ENCODE data around the gene ZBTB18. TPM values are rescaled to one million over a fixed set of nuclear protein-coding genes. Genes with fewer than 3 reads are reported as not detected.
"Not testable (repeated sequence)": the region's sequence is repeated elsewhere in the genome, so short reads cannot be mapped to it uniquely, and the experiment has no call there.

Gene ZBTB18
- polyA plus RNA-seq, 1 of the 3 experiments (the other 2 are of a cell fraction): 19.3 TPM

GRCh38 chr1:244044423-244044822 is 6.7 kb upstream of the ZBTB18 start:
- H3K9me2 ChIP-seq: no peaks in the 10 kb centered on the region
- H3K4me2 ChIP-seq: no peak overlapping the region
- no peak overlapping the region for H2AFZ ChIP-seq (ENCODE audit: low read depth)
- DNase-seq: no peak
- WGBS (ENCODE audit: low lambda C conversion rate): 0% methylated on average over 1 of the region's 1 CpG
- H3K9ac ChIP-seq: no peak overlapping the region
- no peaks in the 10 kb centered on the region for H3F3A ChIP-seq (replicated peaks; ENCODE audit: insufficient read depth)
- POLR2A ChIA-PET: no interaction called here
- TF ChIP-seq NFIC (IDR thresholded peaks at IDR 0.05; ENCODE audit: borderline replicate concordance): no peak
- no peak for TF ChIP-seq ZBTB33 (IDR thresholded peaks at IDR 0.05; ENCODE audit: borderline replicate concordance, low read depth)
- H4K20me1 ChIP-seq (ENCODE audit: insufficient read depth): no peaks in the 10 kb centered on the region
- H3K79me2 ChIP-seq (ENCODE audit: insufficient read depth): peaks cover 1% of the 10 kb centered on the region; the same call in 1 of the 2 replicates
- CTCF ChIA-PET: no interaction called here
- H3K4me3 ChIP-seq (ENCODE audit: low read depth in 2 of 2, low read length in 1 of 2): no peak overlapping the region
- peaks cover 0 to 6% of the 10 kb centered on the region in 2 experiments; a peak in 2 of 4 replicates for H3K4me1 ChIP-seq (ENCODE audit: control insufficient read depth in 1 of 2, insufficient read depth in 2 of 2, low read depth in 1 of 2, low read length in 1 of 2)
- no peaks in the 10 kb centered on the region for H3K27me3 ChIP-seq (ENCODE audit: insufficient read depth)
- no peaks in the 10 kb centered on the region for H3K36me3 ChIP-seq (replicated peaks in 1 of 2; ENCODE audit: control insufficient read depth in 1 of 2, insufficient read depth in 2 of 2, low read length in 1 of 2)
- H3K27ac ChIP-seq (ENCODE audit: low read depth in 2 of 2, low read length in 1 of 2): no peak overlapping the region
- no peaks in the 10 kb centered on the region for H3K9me3 ChIP-seq

- DNase-seq; H4K20me1 ChIP-seq (ENCODE audit: insufficient read depth); H2AFZ ChIP-seq (ENCODE audit: low read depth); H3F3A ChIP-seq (replicated peaks; ENCODE audit: insufficient read depth); POLR2A ChIA-PET; H3K36me3 ChIP-seq (replicated peaks in 1 of 2; ENCODE audit: control insufficient read depth in 1 of 2, insufficient read depth in 2 of 2, low read length in 1 of 2); H3K4me3 ChIP-seq (ENCODE audit: low read depth in 2 of 2, low read length in 1 of 2); H3K4me2 ChIP-seq; H3K9ac ChIP-seq; CTCF ChIA-PET; H3K9me3 ChIP-seq; H3K9me2 ChIP-seq; H3K27me3 ChIP-seq (ENCODE audit: insufficient read depth): not testable (repeated sequence)
- peaks cover 20% of the 10 kb centered on the region for H3K79me2 ChIP-seq (ENCODE audit: insufficient read depth)
- H3K27ac ChIP-seq (ENCODE audit: low read depth in 2 of 2, low read length in 1 of 2): peak overlapping the region; percentile 93 to 99; a peak in 2 of 4 replicates
- peaks cover under 1 to 21% of the 10 kb centered on the region in 2 experiments; a peak in 3 of 4 replicates for H3K4me1 ChIP-seq (ENCODE audit: control insufficient read depth in 1 of 2, insufficient read depth in 2 of 2, low read depth in 1 of 2, low read length in 1 of 2)
- WGBS (ENCODE audit: low lambda C conversion rate): 98% methylated on average over 1 of the region's 1 CpG
These were observed 4.8 kb upstream of the ZBTB18 start for GRCh38 chr1:244046254-244046653.

DNA sequence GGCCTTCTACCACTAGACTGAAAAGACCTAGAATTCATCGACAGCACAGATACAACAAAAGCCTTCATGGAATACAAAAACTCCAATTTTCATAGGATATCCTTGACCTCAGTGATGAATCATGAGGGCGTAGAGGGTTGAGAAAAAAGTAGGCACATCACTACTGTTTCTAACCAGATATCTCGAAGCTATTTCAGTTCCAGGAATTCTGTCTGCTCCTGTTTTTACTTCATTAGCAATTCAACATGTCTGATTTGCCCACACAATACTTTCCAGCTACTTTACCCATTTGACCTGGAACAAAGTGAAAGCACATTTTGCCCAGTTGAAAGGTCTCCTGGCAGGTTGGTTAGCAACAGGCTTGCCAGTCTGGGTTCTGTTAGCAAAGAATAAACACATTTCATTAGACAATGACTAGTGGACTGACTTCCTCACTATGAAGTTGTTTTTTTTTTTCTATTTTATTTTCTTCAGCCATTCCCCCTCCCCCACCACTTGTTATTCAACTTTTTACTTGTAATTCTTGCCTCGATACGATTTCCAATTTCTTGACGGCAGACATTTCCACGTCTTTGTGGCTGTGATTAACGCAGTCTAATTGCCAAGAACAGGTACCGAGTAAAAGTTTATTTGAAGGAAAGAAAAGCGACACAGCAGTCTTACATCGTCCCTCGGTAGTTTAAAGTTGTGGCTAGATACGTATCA is 4.0 kb upstream of the ZBTB18 start:
- Histone ChIP-seq H3K36me3 (replicated peaks in 1 of 2; ENCODE audit: control insufficient read depth in 1 of 2, insufficient read depth in 2 of 2, low read length in 1 of 2) (no peaks in the 10 kb centered on the region), H3K4me1 (ENCODE audit: control insufficient read depth in 1 of 2, insufficient read depth in 2 of 2, low read depth in 1 of 2, low read length in 1 of 2) (peaks cover 9 to 29% of the 10 kb centered on the region in 2 experiments; a peak in 3 of 4 replicates), H3K79me2 (ENCODE audit: insufficient read depth) (peaks cover 28% of the 10 kb centered on the region), H3K4me3 (ENCODE audit: low read depth in 2 of 2, low read length in 1 of 2) (peak overlapping the region; percentile 66 to 86), H2AFZ (ENCODE audit: low read depth) (peak overlapping the region; percentile 42), H3K27me3 (ENCODE audit: insufficient read depth) (no peaks in the 10 kb centered on the region), H3K9ac (peak overlapping the region; percentile 92), H4K20me1 (ENCODE audit: insufficient read depth) (peaks cover 7% of the 10 kb centered on the region), H3K27ac (ENCODE audit: low read depth in 2 of 2, low read length in 1 of 2) (peak overlapping the region; percentile 93 to 99), H3F3A (replicated peaks; ENCODE audit: insufficient read depth) (peaks cover 6% of the 10 kb centered on the region), H3K9me3 (no peaks in the 10 kb centered on the region), H3K4me2 (peak overlapping the region; percentile 88), H3K9me2 (no peaks in the 10 kb centered on the region)
- WGBS (ENCODE audit: low lambda C conversion rate): 10% methylated on average over 13 of the region's 13 CpGs
- CTCF ChIA-PET: interaction anchor here (1.0 kb wide), 1 partner anchor 221 kb away, joined by 3 read pairs; no protein-coding TSS in a partner anchor
- DNase-seq: no peak
- POLR2A ChIA-PET: interaction anchor here (0.5 kb wide), 1 partner anchor 333 kb away, joined by 3 read pairs; no protein-coding TSS in a partner anchor
- no peak for TF ChIP-seq GABPA (IDR thresholded peaks at IDR 0.05; ENCODE audit: low read depth)
- no peak for TF ChIP-seq TAF1 (IDR thresholded peaks at IDR 0.05; ENCODE audit: borderline replicate concordance, low read depth, low read length)
- no peak for TF ChIP-seq RCOR1 (IDR thresholded peaks at IDR 0.05; ENCODE audit: low read length)
- TF ChIP-seq TEAD4 (IDR thresholded peaks at IDR 0.05; ENCODE audit: borderline replicate concordance, insufficient read depth): no peak
- 0 out of 2 replicates have a peak, but pooled peaks have one; percentile 10 for TF ChIP-seq MXI1 (IDR thresholded peaks at IDR 0.05; ENCODE audit: low read depth, low read length)
- no peak for TF ChIP-seq NRF1 (IDR thresholded peaks at IDR 0.05; ENCODE audit: low read depth, low read length)
- no peak for TF ChIP-seq ZBTB33 (IDR thresholded peaks at IDR 0.05; ENCODE audit: borderline replicate concordance, low read depth)
- no peak for TF ChIP-seq EZH2phosphoT487 (IDR thresholded peaks at IDR 0.05; ENCODE audit: borderline replicate concordance, low read depth)
- TF ChIP-seq SMC3 (IDR thresholded peaks at IDR 0.05; ENCODE audit: low read depth, low read length): no peak
- TF ChIP-seq RXRA (IDR thresholded peaks at IDR 0.05; ENCODE audit: borderline replicate concordance, low read depth): no peak
- no peak for TF ChIP-seq YY1 (IDR thresholded peaks at IDR 0.05; ENCODE audit: low read depth)
- no peak for TF ChIP-seq FOXM1 (IDR thresholded peaks at IDR 0.05; ENCODE audit: low read depth)
- no peak for TF ChIP-seq USF1 (IDR thresholded peaks at IDR 0.05; ENCODE audit: borderline replicate concordance, low read depth)
- no peak for TF ChIP-seq FOSL2 (IDR thresholded peaks at IDR 0.05; ENCODE audit: borderline replicate concordance, low read depth)

Data from SK-N-SH (cell line).